Trophoblast cell (in vitro differentiated cells and primary cell): ENCODE measurements around the gene BRD4.

Source experiments
- DNase-seq, 2 donors: peaks; one replicate each; pipeline ENCODE4 v3.0.0-alpha.2; 2016
- H2AFZ ChIP-seq: 2 replicates; pipeline ENCODE4 v1.6.1; 2013; ENCODE audit warnings: low read length, moderate library complexity, mild to moderate bottlenecking; ENCODE audit not compliant: insufficient read depth, poor library complexity
- H2AK5ac ChIP-seq: 2 replicates; pipeline ENCODE4 v1.6.1; 2013; ENCODE audit warnings: mild to moderate bottlenecking, low read length
- H2BK120ac ChIP-seq: 2 replicates; pipeline ENCODE4 v1.6.1; 2013; ENCODE audit warnings: low read length, mild to moderate bottlenecking, moderate library complexity; ENCODE audit not compliant: insufficient read depth, poor library complexity
- H2BK12ac ChIP-seq: 2 replicates; pipeline ENCODE4 v1.6.1; 2013; ENCODE audit warnings: mild to moderate bottlenecking, low read length, moderate library complexity
- H2BK5ac ChIP-seq: 2 replicates; pipeline ENCODE4 v1.6.1; 2013; ENCODE audit warnings: low read length, low read depth, moderate library complexity, mild to moderate bottlenecking; ENCODE audit not compliant: poor library complexity
- H3K14ac ChIP-seq: 2 replicates; pipeline ENCODE4 v1.6.1; 2013; ENCODE audit warnings: mild to moderate bottlenecking, low read length
- H3K18ac ChIP-seq: 2 replicates; pipeline ENCODE4 v1.6.1; 2013; ENCODE audit warnings: mild to moderate bottlenecking, low read length
- H3K23ac ChIP-seq: 2 replicates; pipeline ENCODE4 v1.6.1; 2013; ENCODE audit warnings: low read length
- H3K27ac ChIP-seq: 2 replicates; pipeline ENCODE4 v1.5.1; 2013; ENCODE audit warnings: low read depth, mild to moderate bottlenecking, inconsistent platforms, low read length, moderate library complexity
- H3K27me3 ChIP-seq: 2 replicates; pipeline ENCODE4 v1.6.1; 2013; ENCODE audit warnings: inconsistent platforms, mild to moderate bottlenecking, low read length, moderate library complexity; ENCODE audit not compliant: insufficient read depth
- H3K36me3 ChIP-seq, 2 experiments: 1 replicate in 1 of 2; 2 replicates in 1 of 2; pipeline ENCODE4 v1.6.1; 2013; ENCODE audit warnings: low read length in 2 of 2, mild to moderate bottlenecking in 2 of 2, moderate library complexity in 1 of 2; ENCODE audit not compliant: insufficient read depth in 2 of 2, control insufficient read depth in 1 of 2
- H3K4ac ChIP-seq: 2 replicates; pipeline ENCODE4 v1.6.1; 2013; ENCODE audit warnings: low read depth, mild to moderate bottlenecking, low read length, moderate library complexity
- H3K4me1 ChIP-seq, 2 experiments: 1 replicate in 1 of 2; 2 replicates in 1 of 2; pipeline ENCODE4 v1.6.1; 2013; ENCODE audit warnings: low read length in 2 of 2, mild to moderate bottlenecking in 2 of 2, moderate library complexity in 1 of 2; ENCODE audit not compliant: insufficient read depth in 2 of 2, control insufficient read depth in 1 of 2
- H3K4me2 ChIP-seq: 2 replicates; pipeline ENCODE4 v1.6.1; 2013; ENCODE audit warnings: inconsistent platforms, mild to moderate bottlenecking, low read length, moderate library complexity
- H3K4me3 ChIP-seq: 2 replicates; pipeline ENCODE4 v1.5.1; 2013; ENCODE audit warnings: mild to moderate bottlenecking, low read depth, low read length, inconsistent platforms
- H3K79me1 ChIP-seq: one replicate; pipeline ENCODE4 v1.6.1; 2013; ENCODE audit warnings: low read length
- H3K79me2 ChIP-seq: 2 replicates; pipeline ENCODE4 v1.6.1; 2013; ENCODE audit warnings: low read length, mild to moderate bottlenecking; ENCODE audit not compliant: control insufficient read depth, insufficient read depth, poor library complexity
- H3K9ac ChIP-seq: 2 replicates; pipeline ENCODE4 v1.6.1; 2013; ENCODE audit warnings: mild to moderate bottlenecking, low read length
- H3K9me3 ChIP-seq: 2 replicates; pipeline ENCODE4 v1.6.1; 2013; ENCODE audit warnings: low read depth, mild to moderate bottlenecking, control low read depth, inconsistent platforms, low read length; ENCODE audit not compliant: insufficient read depth
- H4K12ac ChIP-seq: 2 replicates; pipeline ENCODE4 v1.6.1; 2013; ENCODE audit warnings: low read depth, mild to moderate bottlenecking, low read length, moderate library complexity
- H4K8ac ChIP-seq: 2 replicates; pipeline ENCODE4 v1.6.1; 2013; ENCODE audit warnings: low read depth, mild to moderate bottlenecking, low read length, moderate library complexity
- H4K91ac ChIP-seq: one replicate; pipeline ENCODE4 v1.6.1; 2013; ENCODE audit warnings: low read depth, mild to moderate bottlenecking, low read length, moderate library complexity
- WGBS: extraction: QIAGEN DNeasy Blood & Tissue Kit; methylation state at CpG from one replicate; pipeline ENCODE4 v1.1.7; 2013; ENCODE audit warnings: missing lambda C conversion rate; ENCODE audit not compliant: insufficient read length, insufficient coverage; ENCODE audit errors: extremely low coverage; 5-methylcytosine and 5-hydroxymethylcytosine counted together

BRD4 gene

DNA sequence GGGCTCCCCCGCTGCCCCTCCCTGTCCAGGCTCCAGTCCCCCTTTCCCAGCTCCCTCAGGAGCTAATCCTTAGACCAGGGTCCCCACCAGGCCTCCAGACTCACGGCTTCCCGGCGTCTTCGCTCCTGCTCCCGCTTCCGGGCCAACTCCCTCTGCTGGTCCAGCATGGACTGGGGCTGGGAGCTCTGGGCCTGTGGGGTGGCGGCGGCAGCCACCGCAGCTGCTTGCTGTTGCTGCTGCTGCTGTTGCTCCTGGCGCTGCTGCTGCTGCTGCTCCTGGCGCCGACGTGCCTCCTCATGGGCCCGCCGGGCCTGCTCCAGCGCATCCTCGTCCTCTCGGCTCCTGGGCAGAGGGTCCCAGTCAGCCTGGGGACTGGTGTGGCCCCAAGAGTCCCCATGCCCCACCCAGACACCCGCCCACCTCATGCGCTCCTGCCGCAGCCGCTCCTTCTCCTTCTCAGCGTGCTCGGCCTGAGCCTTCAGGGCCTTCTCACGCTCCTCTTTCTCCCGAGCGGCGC, 93.6 kb downstream of the BRD4 start:
- Histone ChIP-seq H3K4me3 (no peak overlapping the region), H3K9me3 (no peaks in the 10 kb centered on the region), H3K79me1 (no peaks in the 10 kb centered on the region), H4K12ac (no peak overlapping the region), H2AK5ac (no peak overlapping the region), H3K36me3 (peaks cover 75 to 76% of the 10 kb centered on the region in 2 experiments), H2BK12ac (no peak overlapping the region), H2AFZ (no peak overlapping the region), H3K4me1 (no peaks in the 10 kb centered on the region), H2BK5ac (no peak overlapping the region), H2BK120ac (no peak overlapping the region), H4K91ac (no peak overlapping the region), H3K9ac (no peak overlapping the region), H3K27ac (no peak overlapping the region), H3K23ac (no peak overlapping the region), H4K8ac (no peak overlapping the region), H3K4me2 (no peak overlapping the region), H3K14ac (no peak overlapping the region), H3K4ac (no peak overlapping the region), H3K27me3 (no peaks in the 10 kb centered on the region), H3K79me2 (no peaks in the 10 kb centered on the region), H3K18ac (no peak overlapping the region)
- WGBS: no CpG with 5 or more reads among the region's 29 CpGs
- DNase-seq: peak; percentile 64 to 75

DNA sequence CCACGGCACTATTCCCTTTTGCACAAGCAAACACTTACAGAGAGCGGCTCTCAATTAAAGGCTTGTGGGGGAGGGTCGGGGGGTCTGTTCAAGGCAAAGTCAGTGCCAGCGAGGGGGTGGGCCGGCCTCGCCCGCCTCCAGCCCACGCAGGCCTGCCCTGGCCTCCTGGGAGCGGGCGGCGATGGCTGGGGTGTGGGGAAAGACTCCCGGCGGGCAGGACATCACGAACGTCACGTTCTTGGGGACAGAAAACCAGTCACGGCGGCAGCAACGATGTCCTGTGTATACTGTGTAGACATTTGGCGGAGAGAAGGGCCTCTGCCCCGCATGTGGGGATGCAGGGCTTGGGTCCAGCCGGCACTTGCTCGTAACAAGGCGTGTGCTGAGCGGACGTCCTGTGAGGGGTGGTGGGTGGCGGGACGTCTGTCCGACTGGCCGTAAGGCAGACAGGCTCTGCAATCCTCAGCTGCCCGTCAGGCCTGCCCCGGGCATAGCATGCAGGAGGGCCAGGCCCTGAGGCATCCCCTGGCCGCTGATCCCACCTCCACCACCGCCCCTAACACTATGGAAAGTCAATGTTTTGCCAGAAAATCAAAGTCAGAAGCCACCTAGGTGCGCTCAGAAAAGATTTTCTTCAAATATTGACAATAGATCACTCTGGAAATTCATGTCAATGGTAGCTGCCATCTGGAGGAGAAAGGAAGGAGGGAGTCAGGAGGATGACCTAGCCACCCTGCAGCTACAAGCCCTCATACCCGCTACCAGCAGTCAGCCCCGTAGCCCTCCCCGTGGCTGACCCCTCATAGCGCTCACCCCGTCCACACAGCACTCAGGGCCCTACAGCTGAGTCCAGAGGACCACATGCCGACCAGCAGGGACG, 94.3 kb downstream of the BRD4 start:
- no peak overlapping the region for H3K9ac ChIP-seq
- no peak overlapping the region for H2AFZ ChIP-seq
- peak; percentile 76 to 83 for DNase-seq
- H3K14ac ChIP-seq: no peak overlapping the region
- no peak overlapping the region for H2BK12ac ChIP-seq
- no peaks in the 10 kb centered on the region for H3K27me3 ChIP-seq
- no CpG with 5 or more reads among the region's 42 CpGs for WGBS
- H2BK5ac ChIP-seq: no peak overlapping the region
- peaks cover 0 to 3% of the 10 kb centered on the region in 2 experiments for H3K4me1 ChIP-seq
- H4K12ac ChIP-seq: no peak overlapping the region
- no peak overlapping the region for H3K4me2 ChIP-seq
- H2AK5ac ChIP-seq: no peak overlapping the region
- no peaks in the 10 kb centered on the region for H3K9me3 ChIP-seq
- no peak overlapping the region for H4K8ac ChIP-seq
- no peak overlapping the region for H4K91ac ChIP-seq
- H3K79me1 ChIP-seq: peaks cover 3% of the 10 kb centered on the region
- no peak overlapping the region for H3K18ac ChIP-seq
- H3K4ac ChIP-seq: no peak overlapping the region
- H2BK120ac ChIP-seq: no peak overlapping the region
- no peak overlapping the region for H3K23ac ChIP-seq
- H3K36me3 ChIP-seq: peaks cover 68 to 69% of the 10 kb centered on the region in 2 experiments
- H3K79me2 ChIP-seq: peaks cover 2% of the 10 kb centered on the region
- H3K27ac ChIP-seq: no peak overlapping the region
- no peak overlapping the region for H3K4me3 ChIP-seq

DNA sequence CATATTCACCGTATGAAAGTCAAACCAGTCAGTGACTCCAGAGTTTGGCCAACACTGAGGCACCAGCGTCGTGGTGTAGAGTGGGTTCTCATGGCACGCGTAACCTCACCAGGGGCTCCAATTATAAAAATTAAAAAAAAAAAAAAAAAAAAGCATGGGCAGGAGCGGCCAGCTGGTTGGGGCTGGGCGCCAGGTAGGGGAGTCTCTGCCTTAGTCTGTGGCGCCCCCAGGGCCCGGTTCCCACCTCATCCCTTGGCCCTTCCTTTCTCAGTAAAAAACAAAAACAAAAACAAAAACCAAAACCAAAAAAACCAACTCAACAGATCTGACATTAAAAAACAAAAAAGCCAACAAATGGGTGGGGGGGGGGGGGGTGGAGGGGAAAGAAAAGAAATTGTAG, 95.5 kb downstream of the BRD4 start:
- Histone ChIP-seq H3K36me3 (peaks cover 59 to 60% of the 10 kb centered on the region in 2 experiments), H3K9me3 (no peaks in the 10 kb centered on the region), H3K4me1 (peaks cover 6 to 8% of the 10 kb centered on the region in 2 experiments), H4K12ac (no peak overlapping the region), H2BK5ac (no peak overlapping the region), H3K4me3 (no peak overlapping the region), H3K23ac (no peak overlapping the region), H3K9ac (no peak overlapping the region), H3K18ac (no peak overlapping the region), H3K14ac (no peak overlapping the region), H2BK12ac (no peak overlapping the region), H4K8ac (no peak overlapping the region), H3K4ac (no peak overlapping the region), H2AK5ac (no peak overlapping the region), H3K27me3 (peaks cover 5% of the 10 kb centered on the region), H3K27ac (no peak overlapping the region), H3K79me2 (peaks cover 2% of the 10 kb centered on the region), H3K4me2 (no peak overlapping the region), H4K91ac (no peak overlapping the region), H3K79me1 (peaks cover 5% of the 10 kb centered on the region), H2AFZ (no peak overlapping the region), H2BK120ac (no peak overlapping the region)
- no CpG with 5 or more reads among the region's 9 CpGs for WGBS
- DNase-seq: no peak

DNA sequence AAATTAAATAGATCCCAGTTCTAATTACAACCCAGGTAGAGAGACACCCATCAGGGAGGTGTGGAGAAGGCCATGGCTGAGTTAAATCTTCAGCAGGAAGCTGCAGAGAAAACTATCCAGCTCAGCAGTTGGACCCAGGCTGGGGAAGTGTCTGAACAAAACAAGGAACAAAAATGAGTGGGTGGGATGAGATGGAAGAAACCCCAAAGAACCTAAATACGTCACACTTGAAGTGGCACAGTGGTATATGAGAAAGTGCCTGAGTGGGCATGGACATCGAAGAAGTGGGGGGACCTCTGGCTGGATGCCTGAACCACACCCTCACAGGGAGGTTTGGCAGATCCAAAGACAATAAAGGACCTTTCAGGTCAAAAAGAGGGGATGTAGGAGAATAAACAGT, 96.6 kb downstream of the BRD4 start:
- peaks cover 49 to 53% of the 10 kb centered on the region in 2 experiments for H3K36me3 ChIP-seq

More for the DNA sequence above, 96.6 kb downstream of the BRD4 start:
- Histone ChIP-seq H4K12ac (no peak overlapping the region), H3K4me1 (peaks cover 10 to 12% of the 10 kb centered on the region in 2 experiments), H3K4me3 (no peak overlapping the region), H2AFZ (no peak overlapping the region), H3K14ac (no peak overlapping the region), H3K4me2 (no peak overlapping the region), H3K27ac (no peak overlapping the region), H2BK5ac (no peak overlapping the region), H3K4ac (no peak overlapping the region), H2BK120ac (no peak overlapping the region), H3K9ac (no peak overlapping the region), H2AK5ac (no peak overlapping the region), H3K27me3 (peaks cover 5% of the 10 kb centered on the region), H3K79me1 (peaks cover 5% of the 10 kb centered on the region), H4K91ac (no peak overlapping the region), H3K18ac (no peak overlapping the region), H3K79me2 (peaks cover 2% of the 10 kb centered on the region), H3K9me3 (no peaks in the 10 kb centered on the region), H2BK12ac (no peak overlapping the region), H4K8ac (no peak overlapping the region), H3K23ac (no peak overlapping the region)
- no CpG with 5 or more reads among the region's 2 CpGs for WGBS
- no peak for DNase-seq
